GM12892 (cell line): ENCODE results near the gene GUCA1A.

Experiments
- POLR2AphosphoS5 ChIP-seq: IDR thresholded peaks from 2 replicates; pipeline ENCODE4 v1.6.1; 2011; ENCODE audit warnings: low read depth, low read length, control low read depth
- TAF1 ChIP-seq: IDR thresholded peaks from 2 replicates; pipeline ENCODE4 v1.6.1; 2011; ENCODE audit warnings: low read depth, mild to moderate bottlenecking, control low read depth, low read length, borderline replicate concordance

- TF ChIP-seq TAF1 = no peak
- no peak for TF ChIP-seq POLR2AphosphoS5
These were observed 17.5 kb downstream of the GUCA1A start for GRCh38 chr6:42190554-42191183.
